Measurements from ENCODE around the gene PSD2. TPM values are rescaled to one million over a fixed set of nuclear protein-coding genes. Genes with fewer than 3 reads are reported as not detected.

Gene PSD2
- total and polyA plus RNA-seq, 10 of the 15 experiments (the other 5 are each of a cell fraction or from before 2014, with no cell fraction given): 0.02 to 0.14 (median 0.03) TPM; not detected in 5

- Histone ChIP-seq H3K9ac (ENCODE audit: control insufficient read depth, insufficient read depth, low read length) (no peak overlapping the region), H2AFZ (ENCODE audit: control insufficient read depth, low read depth, low read length) (no peak overlapping the region), H3K27ac (ENCODE audit: control insufficient read depth, insufficient read depth) (no peak overlapping the region), H3K36me3 (ENCODE audit: control insufficient read depth in 2 of 2, insufficient read depth in 2 of 2, low read length in 1 of 2) (peaks cover 2 to 5% of the 10 kb centered on the region in 2 experiments; a peak in 3 of 4 replicates), H3K4me2 (ENCODE audit: control insufficient read depth, insufficient read depth) (no peak overlapping the region), H3K79me2 (ENCODE audit: control insufficient read depth, insufficient read depth, low read length) (no peaks in the 10 kb centered on the region), H3K4me1 (ENCODE audit: control insufficient read depth, insufficient read depth, low read length) (peaks cover 4% of the 10 kb centered on the region; the same call in 1 of the 2 replicates), H3K9me3 (replicated peaks; ENCODE audit: control insufficient read depth, insufficient read depth, low read length) (no peaks in the 10 kb centered on the region), H3K4me3 (no peak overlapping the region), H4K20me1 (ENCODE audit: control insufficient read depth, insufficient read depth) (no peaks in the 10 kb centered on the region), H3K27me3 (replicated peaks in 1 of 2; ENCODE audit: control insufficient read depth in 2 of 2, insufficient read depth in 2 of 2, low read length in 1 of 2) (no peaks in the 10 kb centered on the region)
- no peak for TF ChIP-seq RAD51 (IDR thresholded peaks at IDR 0.05)
- TF ChIP-seq MXI1 (IDR thresholded peaks at IDR 0.05; ENCODE audit: low read depth, low read length): no peak
- TF ChIP-seq MLLT1 (IDR thresholded peaks at IDR 0.05): no peak
- TF ChIP-seq RB1 (IDR thresholded peaks at IDR 0.05; ENCODE audit: borderline replicate concordance): no peak
- no peak for TF ChIP-seq CREM (IDR thresholded peaks at IDR 0.05; ENCODE audit: low read depth)
- no peak for TF ChIP-seq FOXK2 (IDR thresholded peaks at IDR 0.05)
- no peak for TF ChIP-seq NFIC (IDR thresholded peaks at IDR 0.05; ENCODE audit: low read depth, low read length)
- TF ChIP-seq STAT1 (conservative IDR thresholded peaks at IDR 0.05): no peak
- TF ChIP-seq TCF7 (IDR thresholded peaks at IDR 0.05; ENCODE audit: borderline replicate concordance): no peak
- POLR2A ChIA-PET: interaction anchor here (0.8 kb wide), 1 partner anchor 74 kb away, joined by 3 read pairs; no protein-coding TSS in a partner anchor
- SMC1A ChIA-PET (ENCODE audit: uncharacterized antibody, unreplicated experiment): no interaction called here
- no TSS peak for BruUV-seq (replicated peaks)
- WGBS (ENCODE audit: insufficient coverage, insufficient replicate concordance, low lambda C conversion rate, missing lambda C conversion rate): 83% methylated on average over 15 of the region's 15 CpGs
- no peak for DNase-seq (ENCODE audit: low read depth, low spot score)
- CTCF ChIA-PET: interaction anchor here (1.9 kb wide), 1 partner anchor 83 kb away, joined by 4 read pairs; no protein-coding TSS in a partner anchor
- intact Hi-C loops (cut with micrococcal nuclease; ENCODE audit: unreplicated experiment): no loop called here
- ATAC-seq: no peak
- RAD21 ChIA-PET (ENCODE audit: unreplicated experiment): interaction anchor here (1.1 to 1.5 kb wide), 2 partner anchors 82 to 84 kb away, joined by 3 to 4 read pairs; no protein-coding TSS in a partner anchor
- in situ Hi-C loops (cut with MboI): no loop called here
- no peak for FAIRE-seq
Measured at GRCh38 chr5:139885172-139885856, 89.7 kb downstream of the PSD2 start.

Data from GM12878 (cell line).